Inflammatory macrophage treated with lipopolysaccharide for 4 hours (primary cell): ENCODE results near the gene MAPK8IP2.
"Not testable (repeated sequence)": the region's sequence is repeated elsewhere in the genome, so short reads cannot be mapped to it uniquely, and the experiment has no call there.

Experiments used
- DNase-seq: peaks from one replicate; pipeline ENCODE4 v3.0.0-alpha.2; 2020

MAPK8IP2 gene

DNA sequence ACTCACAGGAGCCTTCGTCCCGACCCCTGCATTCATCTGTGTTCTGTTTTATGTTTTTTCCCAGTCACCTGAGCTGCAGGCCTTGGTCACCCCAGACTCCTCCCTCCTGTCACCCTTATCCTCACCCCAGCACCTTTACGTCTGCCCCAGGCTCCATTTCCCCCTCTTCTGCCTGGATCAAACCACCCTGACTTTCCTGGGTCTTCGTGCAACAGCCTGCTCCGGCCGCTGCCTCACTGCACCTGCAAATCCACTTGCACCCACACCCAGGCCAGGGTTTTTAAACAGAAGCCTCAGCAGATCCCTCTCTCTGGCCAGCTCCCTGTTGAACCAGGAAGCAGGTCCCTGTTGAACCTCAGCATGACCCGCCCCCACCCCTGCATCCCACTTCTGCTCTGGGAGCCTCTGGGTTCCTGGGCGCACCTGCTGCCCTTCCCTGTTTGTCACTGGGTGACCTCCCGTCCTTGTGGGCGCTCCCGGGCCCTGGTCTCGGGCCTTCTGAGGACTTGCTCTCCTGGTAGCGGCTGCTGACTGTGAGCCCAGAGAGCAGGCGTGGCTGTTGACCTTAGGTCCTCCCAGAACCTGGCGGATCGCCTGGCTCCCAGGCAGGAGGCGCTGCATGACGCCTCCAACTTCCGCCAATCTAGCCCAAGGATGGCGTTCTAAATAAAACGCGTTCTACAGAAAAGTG is 12.8 kb downstream of the MAPK8IP2 start:
- no peak for DNase-seq

DNA sequence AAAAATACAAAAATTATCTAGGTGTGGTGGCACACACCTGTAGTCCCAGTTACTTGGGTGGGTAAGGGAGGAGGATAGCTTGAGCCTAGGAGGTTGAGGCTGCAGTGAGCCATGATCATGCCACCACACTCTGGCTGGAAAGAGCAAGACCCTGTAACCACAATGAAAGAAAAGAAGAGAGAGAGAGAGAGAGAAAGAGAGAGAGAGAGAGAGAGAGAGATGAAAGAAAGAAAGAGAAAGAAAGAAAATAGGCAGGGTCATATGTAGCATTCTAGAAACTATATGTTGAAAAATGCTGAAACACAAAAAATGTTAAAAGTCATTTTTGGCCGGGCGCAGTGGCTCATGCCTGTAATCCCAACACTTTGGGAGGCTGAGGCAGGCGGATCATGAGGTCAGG is 13.7 kb downstream of the MAPK8IP2 start:
- not testable (repeated sequence) for DNase-seq

DNA sequence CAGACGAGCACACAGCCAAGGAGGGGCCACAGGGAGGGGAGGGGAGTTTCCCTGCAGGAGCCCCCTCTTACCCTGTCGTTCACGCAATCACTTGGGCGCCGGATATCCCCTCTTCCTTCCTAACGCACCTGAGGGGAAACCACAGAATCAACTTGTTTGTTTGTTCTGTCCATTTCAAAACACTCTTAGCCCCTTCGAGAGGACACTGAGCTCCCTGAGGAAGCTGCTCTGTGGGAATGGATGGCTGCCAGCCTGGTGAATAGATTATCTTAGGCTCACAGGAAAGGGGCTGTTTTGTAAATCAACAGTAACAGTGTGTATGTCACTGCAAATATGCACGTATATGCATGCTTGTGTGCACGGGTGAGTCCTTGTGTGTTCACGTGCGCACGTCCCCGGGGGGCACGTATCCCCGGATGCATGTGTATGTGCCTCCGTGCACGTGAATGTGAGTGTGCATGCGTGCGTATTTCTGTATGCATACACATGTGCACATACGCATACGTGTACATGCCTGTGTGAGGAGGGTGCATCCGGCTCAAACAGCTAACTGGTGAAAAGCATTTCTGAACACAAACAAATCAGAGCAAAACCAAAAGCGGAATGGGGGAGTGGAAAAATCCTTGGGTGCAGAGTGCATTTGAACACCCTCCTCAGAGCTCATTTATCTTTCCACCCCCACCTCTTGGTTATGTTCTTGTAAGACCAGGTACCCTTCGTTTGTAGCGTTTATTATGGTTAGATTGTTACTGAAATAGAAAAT is 20.2 kb downstream of the MAPK8IP2 start:
- DNase-seq, result peak; percentile 36

DNA sequence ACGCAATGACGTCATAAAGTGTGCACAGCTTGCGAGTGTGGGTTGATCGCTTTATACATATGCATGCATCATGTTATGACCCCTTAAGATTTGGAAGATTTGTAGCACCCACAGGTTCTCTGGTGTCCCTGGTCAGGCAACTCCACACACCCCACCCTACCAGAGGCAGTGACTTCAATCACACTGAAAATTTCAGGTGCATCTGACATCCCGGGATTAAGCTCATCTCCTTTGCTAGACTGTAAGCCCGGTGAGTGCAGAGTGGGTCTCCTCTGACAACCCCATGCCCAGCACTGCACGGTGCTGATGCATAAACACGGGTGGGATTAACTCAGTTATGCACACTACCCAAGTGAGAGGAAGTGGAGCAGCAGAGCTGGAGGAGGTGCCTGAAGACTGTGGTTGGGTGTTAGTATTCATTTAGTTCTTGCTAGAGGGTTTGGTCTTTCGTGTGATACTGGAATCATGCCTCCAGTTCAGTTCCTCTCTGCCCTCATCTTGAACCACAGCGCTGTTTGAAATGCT is 20.8 kb downstream of the MAPK8IP2 start:
- DNase-seq, result peak; percentile 54

DNA sequence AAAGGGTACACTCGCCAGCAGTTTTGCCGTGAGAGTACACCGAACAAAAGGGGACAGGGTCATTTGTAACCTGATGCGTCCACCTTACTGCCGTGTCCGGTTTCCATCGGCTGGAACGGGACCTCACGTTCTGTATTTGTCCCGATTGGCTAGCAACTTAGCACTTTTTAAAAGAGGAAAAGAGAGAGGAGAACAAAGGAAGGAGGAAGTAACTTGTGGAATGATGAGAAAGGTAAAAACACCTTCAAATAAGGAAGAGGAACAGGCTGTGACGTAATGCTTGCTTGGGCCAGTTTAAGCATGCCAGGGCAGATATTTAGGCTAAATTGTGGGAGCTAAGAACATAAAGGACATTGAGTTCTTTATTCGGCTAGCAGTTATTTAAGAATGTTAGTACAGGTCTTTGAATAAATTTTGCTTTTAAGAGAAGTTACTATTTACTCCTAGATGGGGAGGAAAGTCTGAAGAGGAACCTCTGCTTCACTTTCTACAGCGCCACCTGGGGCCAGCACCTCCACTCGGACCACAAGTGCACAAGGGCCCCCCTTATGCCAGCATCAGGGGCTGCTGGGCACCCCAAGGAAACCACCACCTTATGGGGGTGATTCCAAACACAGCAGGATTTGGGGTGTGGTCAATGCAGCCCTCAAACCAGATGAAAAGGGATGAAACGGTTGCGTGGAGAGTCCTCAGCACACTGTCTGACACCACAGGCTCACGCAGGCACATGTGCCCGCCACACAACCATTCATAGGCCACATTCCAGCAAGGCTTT is 21.5 kb downstream of the MAPK8IP2 start:
- DNase-seq, result no peak

DNA sequence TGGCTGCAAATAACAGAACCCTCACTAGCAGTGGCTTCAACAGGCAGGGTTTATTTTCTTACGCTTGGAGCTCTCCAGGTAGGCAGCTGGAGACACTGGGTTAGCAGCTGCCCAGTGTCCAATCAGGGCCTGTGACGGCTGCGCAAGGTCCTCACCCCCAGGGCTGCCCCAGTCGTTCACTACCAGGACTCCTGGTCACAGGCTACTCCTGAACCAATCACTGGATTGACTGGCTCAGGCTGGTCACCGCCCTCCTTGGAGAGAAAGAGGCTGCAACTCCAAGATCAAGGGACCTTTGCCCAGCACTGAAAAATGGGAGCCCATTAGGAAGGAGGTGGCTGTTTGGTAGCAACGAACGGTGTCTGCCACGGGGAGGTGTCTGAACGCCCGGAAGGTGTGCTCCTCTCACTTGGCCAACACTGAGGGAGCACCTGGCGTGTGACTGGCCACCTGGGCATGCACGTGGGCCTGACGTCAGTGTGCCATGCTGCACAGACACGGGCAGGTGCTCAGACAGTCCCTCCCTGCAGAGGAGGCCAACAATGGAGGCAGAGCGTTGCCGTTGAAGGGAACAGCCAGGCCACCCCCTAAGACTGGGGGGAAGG is 22.2 kb downstream of the MAPK8IP2 start:
- no peak for DNase-seq

DNA sequence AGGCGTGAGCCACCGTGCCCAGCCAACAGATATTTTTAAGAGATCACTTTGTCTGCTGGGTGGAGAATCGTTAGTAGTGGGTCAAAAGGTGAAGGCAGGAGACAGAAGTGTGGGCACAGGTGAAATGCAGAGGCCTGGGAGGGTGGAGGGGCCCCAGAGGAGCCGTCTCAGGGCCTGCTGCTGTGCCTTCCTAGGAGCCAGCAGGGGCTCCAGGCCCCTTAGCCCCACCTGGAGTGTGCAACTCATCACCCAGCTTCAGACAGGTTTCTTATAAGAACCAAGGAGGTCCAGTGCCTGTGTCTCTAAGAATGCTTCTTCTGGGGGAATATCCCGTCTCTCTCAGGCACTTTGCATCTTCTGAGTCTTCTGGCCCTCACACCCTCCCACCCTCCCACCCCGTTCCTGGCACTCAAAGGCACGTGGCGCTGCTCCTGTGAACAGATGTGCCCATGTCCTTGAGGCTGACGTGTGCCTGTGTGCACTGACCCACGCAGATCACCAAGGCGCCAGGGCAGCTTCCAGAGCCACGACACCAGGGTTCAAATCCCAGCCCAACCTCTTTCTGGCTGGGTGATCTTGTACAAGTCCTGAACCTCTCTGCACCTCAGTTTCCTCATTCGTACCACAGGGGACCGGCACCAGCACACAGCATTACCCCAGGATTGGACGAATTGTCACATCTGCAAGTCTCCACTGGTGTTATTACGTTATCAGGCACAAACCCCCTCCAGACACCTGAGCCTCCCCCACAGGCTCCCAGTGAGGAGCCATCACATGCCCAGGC is 23.9 kb downstream of the MAPK8IP2 start:
- DNase-seq, result no peak

DNA sequence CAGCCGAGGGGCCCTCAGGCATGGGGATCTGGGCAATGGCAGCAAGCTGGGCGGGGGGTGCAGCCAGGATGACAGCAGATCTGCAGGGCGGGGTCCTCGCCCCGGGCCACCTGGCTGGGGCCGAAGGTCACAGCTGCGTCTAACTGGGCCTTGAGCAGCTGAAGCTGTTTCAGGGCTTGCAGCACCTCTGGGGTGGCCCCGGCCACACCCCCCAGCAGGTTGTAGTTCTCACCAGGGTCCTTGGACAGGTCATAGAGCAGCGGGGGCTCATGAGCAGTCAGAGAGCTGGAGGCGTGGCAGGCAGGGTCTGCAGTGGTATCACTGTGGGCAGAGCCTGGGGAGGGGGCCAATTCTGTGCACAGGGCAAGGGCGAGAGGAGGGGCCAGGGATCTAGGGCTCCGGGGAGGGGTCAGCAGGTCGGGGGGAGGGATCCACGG is 24.6 kb downstream of the MAPK8IP2 start:
- no peak for DNase-seq

DNA sequence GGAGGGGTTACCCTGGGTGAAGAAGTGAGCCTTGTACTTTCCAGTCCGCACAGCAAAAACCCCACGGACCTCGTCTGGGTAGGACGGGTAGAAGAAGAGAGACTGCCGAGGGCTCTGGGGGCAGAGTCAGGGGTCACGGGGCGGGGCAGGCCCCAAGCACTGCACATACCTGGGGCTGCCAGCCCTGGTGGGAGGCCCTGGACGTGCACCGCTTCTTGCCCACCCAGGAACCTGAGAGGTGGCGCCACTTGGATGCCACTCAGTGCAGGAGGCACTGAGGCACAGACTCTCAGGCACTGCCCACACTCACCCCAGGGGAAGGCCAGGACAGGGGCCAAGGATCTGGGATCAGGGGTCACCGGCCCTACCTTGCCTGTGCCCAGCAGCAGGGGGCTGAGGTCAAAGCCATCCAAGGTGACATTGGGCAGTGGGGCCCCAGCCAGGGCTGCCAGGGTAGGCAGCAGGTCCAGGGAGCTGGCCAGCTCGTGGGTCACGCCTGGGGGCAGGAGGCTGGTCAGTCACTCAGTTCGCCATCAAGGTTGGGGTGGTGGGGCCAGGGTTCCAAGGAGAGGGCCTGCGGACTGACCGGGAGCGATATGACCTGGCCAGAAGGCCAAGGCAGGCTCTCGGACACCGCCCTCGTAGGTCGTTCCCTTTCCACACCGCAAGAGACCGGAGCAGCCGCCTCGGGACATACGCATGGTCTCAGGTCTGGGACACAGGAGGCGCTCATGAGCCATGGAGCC is 25.1 kb downstream of the MAPK8IP2 start:
- no peak for DNase-seq

DNA sequence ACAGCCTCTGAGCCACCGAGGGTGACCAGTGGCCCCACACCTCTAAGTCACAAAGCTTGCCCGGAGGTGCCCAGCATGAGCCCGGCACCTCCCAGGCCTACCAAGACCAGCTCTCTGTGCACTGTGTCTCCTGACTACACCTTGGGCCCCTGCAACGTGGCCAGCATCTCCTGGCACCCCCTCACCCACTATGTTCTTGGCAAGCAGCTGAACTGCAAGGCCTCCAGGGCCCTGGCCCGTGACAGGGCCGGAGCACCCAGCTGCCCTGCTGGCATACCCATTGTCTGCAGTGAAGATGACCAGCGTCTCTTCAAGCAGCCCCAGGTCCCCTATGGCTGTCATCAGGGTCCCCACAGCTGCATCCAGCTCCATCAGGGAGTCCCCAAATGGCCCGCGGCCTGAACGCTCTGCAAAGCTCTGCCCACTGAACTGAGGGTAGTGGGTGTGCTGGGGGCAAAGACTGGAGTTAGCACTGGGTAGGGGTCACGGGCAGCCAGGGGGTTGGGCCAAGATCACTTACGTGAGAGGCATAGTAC is 25.8 kb downstream of the MAPK8IP2 start:
- DNase-seq, result no peak

DNA sequence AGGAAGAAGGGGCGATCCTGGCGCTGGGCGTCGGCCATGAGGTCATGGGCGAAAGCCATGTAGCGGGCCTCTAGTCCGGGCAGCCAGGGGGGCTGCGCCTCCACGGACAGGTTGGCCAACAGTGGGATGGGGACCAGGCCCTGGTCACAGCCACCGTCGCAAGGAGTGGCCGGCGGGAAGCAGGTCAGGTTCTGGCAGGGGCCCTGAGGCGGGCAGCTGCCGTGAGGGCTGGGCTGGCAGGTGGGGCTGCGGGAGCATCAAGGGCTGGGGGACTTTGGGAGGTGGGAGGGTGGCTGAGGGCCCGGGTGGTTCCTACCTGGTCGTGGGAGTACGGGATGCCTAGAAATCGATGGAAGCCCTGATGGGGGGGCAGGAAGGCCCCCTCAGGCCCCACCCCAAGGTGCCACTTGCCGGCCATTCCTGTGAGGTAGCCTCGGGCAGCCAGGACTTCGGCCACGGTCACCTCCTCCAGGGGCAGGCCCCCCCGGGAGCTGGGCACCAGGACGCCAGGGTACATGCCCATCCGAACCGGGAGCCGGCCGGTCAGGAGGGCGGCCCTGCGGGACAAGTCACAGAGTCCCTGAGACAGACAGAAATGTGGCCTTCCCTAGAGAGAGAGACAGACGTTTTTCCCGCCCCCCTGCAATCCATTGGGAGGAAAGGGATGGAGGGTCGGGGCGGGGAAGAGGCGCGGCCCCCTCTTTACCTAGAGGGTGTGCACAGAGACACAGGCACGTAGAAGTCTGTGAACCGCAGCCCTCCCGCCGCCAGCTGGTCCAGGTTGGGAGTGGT is 26.5 kb downstream of the MAPK8IP2 start:
- DNase-seq, result no peak

DNA sequence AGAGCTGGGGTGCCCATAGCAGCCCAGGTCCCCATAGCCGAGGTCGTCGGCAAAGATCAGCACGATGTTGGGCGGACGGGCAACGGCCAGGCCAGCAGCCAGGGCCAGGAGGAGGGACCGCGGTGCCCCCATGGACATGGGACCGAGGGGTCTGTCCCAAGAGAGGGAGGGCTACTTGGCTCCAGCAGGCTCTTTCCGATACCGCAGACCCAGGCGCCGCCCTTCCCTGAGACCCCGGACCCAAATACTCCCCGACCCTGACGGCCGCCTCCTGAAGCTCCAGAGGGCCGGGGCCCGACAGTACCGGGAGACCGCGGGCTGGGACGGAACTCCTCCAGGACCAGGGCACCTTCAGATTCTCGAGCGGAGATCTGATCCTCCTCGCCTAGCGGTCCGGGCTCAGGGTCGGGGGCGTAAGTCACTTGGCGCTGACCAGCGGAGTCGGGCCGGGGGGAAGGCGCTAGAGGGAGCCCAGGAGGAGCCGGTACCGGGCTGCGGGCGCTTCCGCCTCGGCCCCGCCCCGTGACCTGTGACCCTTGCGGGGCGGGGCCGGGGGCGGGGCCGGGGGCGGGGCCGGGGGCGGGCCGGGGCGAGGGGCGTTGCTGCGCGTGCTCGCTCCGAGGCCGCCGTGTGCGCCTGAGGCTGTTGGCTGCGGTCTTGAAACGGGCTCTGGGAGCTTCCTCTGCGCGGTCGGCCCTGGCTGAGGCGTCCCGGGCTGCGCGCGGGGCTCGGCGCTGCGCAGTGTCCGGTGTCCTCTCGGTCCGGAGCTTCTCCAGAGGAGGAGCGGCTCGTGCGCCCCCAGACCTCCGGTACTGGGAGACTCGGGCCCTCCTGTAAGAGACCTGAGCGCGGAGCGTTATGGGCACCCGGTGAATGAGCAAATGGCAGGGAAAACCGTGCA is 27.3 kb downstream of the MAPK8IP2 start, which contains the start of gene ARSA:
Gene ARSA (minus strand): TSS at position 511 of the 901 bp plus-strand sequence. CDS start 373 bp downstream, at position 138.
- peak; percentile 87 for DNase-seq

DNA sequence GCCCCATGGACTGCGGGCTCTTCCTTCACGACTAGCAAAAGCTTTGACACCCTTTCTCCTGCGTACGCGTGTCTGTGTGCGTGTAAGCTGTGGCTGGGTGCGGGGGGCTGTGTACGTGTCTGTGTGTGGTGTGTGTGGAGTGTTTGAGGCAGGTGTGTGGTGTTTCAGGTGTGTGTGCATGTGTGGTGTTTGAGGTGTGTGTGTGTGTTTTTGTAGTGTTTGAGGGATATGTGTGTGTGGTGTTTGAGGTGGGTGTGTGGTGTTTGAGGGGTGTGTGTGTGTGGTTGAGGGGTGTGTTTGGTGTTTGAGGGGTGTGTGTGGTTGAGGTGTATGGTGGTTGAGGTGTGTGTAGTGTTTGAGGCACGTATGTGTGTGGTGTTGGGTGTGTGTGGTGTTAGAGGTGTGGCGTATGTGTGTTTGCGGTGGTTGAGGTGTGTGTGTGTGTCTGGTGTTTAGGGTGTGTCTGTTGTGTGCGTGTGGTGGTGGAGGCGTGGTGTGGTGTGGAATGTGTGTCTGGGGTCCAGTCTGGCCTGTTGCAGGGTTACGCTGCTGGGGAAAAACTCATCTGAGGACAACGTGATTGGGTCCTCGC is 28.0 kb downstream of the MAPK8IP2 start:
- DNase-seq, result no peak

DNA sequence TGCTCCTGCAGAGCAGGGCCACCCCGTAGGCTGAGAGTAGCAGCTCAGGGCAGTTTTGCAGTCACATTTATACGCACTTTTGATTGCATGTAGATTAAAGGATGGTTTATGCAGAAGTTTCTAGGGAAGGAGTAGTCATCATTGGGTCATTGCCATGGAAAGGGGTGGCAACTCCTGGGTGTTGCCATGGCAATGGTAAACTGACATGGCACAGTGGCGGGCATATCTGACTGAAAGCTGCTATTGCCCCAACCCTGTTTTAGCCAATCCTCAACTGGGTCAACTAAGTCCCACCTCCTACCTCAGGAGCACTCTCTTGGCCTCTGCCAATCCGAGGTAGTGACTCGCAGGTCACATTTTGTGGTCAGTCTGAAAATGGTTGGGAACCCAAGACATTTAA is 29.8 kb downstream of the MAPK8IP2 start:
- DNase-seq, result no peak

DNA sequence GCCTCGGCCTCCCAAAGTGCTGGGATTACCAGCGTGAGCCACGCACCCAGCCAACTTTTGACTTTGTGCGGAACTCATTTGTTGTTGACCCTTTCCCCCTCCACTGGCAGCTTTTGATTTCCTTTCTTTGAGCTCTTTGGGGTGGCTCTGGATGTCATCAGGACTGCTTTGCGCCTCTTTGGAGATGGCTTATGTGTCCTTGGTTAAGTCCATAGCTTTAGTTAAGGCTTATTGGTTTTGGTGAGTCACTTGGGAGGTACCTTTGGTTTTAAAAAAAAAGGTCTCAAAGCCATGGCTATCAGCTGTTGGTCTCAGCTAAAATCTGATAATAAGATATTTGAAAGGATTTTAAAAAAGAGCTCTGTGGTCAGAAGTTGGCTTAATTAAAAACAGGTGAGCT is 32.5 kb downstream of the MAPK8IP2 start:
- DNase-seq, result no peak

DNA sequence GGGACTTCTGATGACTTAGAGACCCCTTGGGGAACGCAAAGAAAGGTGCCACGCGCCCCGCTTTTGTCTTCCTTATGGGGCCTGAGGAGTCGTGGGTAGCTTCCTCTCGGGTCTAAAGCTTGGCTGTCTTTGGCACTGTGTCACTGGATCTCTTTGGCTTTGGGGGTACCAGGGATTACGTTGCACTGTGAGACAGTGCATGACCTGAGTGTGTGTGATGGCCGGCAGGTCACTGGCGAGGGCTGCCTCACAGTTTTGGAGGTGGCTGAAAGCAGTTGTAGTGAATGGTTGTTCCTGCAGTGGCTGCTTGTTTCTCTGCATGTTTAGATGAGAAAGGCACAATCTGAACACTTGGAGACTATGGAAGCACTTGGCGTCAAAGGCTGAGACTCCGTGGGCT is 33.2 kb downstream of the MAPK8IP2 start:
- no peak for DNase-seq

DNA sequence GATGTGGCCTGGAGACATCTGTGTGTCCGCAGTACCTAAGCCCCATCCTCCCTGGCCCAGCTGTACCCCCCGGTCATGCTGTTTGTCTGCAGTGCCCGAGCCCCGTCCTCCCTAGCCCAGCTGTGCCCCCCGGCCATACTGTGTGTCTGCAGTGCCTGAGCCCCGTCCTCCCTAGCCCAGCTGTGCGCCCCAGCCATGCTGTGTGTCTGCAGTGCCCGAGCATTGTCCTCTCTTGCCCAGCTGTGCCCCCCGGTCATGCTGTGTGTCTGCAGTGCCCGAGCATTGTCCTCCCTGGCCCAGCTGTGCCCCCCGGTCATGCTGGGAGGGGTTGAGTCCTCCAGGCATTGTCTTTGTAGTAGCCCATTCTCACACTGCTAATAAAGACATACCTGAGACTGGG is 35.0 kb downstream of the MAPK8IP2 start:
- DNase-seq, result no peak

DNA sequence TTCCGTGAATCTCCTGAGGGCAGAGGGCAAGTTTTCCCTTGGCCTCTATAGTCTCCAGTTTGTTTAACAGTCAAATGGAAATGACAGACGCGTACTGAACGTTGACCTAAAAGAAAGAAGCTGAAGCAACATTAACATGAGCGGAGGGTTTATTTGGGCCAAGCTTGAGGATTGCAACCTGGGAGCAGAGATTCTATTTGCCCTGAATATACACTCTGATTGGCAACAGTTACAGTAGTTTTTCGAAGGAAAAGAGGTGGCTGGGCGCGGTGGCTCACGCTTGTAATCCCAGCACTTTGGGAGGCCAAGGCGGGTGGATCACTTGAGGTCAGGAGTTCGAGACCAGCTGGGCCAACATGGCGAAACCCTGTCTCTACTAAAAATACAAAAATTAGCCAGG is 39.7 kb downstream of the MAPK8IP2 start:
- DNase-seq, result not testable (repeated sequence)
